Measurements from ENCODE around the gene DTD2. TPM values are rescaled to one million over a fixed set of nuclear protein-coding genes. Genes with fewer than 3 reads are reported as not detected.

DTD2 gene
- total and polyA plus RNA-seq, 2 of the 4 experiments (the other 2 are of a cell fraction) = 16.9 to 24.9 TPM

- Histone ChIP-seq H3K9ac (ENCODE audit: low read depth, low read length) (no peak overlapping the region), H3K4me3 (ENCODE audit: insufficient read depth, low read depth, low read length) (no peak overlapping the region), H3K9me3 (ENCODE audit: control insufficient read depth, insufficient read depth, low read length) (no peaks in the 10 kb centered on the region), H4K5ac (ENCODE audit: low read depth, low read length) (no peak overlapping the region), H2BK15ac (ENCODE audit: low read depth, low read length) (no peak overlapping the region), H3K27me3 (ENCODE audit: control insufficient read depth, insufficient read depth, low read length) (no peaks in the 10 kb centered on the region), H2AK9ac (replicated peaks; ENCODE audit: low read depth, low read length, poor library complexity) (no peak overlapping the region), H2BK5ac (ENCODE audit: low read depth, low read length, poor library complexity, severe bottlenecking) (no peak overlapping the region), H4K20me1 (ENCODE audit: insufficient read depth, low read length) (no peaks in the 10 kb centered on the region), H3K79me1 (ENCODE audit: low read depth in 1 of 2, low read length in 2 of 2) (peaks cover 0 to under 1% of the 10 kb centered on the region in 2 experiments; a peak in 1 of 4 replicates), H2BK120ac (ENCODE audit: low read depth, low read length) (no peak overlapping the region), H3K4me1 (ENCODE audit: control insufficient read depth, insufficient read depth, low read length) (no peaks in the 10 kb centered on the region), H2BK20ac (ENCODE audit: low read depth, low read length) (no peak overlapping the region), H3K9me1 (ENCODE audit: insufficient read depth, low read length) (no peaks in the 10 kb centered on the region), H3K56ac (ENCODE audit: extremely low read depth, insufficient read depth, low read length) (no peak overlapping the region), H3K18ac (ENCODE audit: low read depth, low read length) (no peak overlapping the region), H2AFZ (replicated peaks; ENCODE audit: low read length, poor library complexity) (no peak overlapping the region), H3K4me2 (ENCODE audit: low read depth, low read length) (no peak overlapping the region), H3K14ac (replicated peaks; ENCODE audit: low read depth, low read length) (no peak overlapping the region), H2AK5ac (ENCODE audit: low read depth, low read length) (no peak overlapping the region), H3K27ac (ENCODE audit: insufficient read depth, low read length) (no peak overlapping the region), H4K91ac (ENCODE audit: insufficient read depth, low read depth, low read length) (no peak overlapping the region), H3K36me3 (ENCODE audit: control insufficient read depth, insufficient read depth, low read length) (peaks cover 5% of the 10 kb centered on the region; the same call in 1 of the 2 replicates), H4K8ac (ENCODE audit: low read depth in 2 of 2, low read length in 2 of 2) (no peak overlapping the region), H3K4ac (ENCODE audit: low read depth, low read length) (no peak overlapping the region), H3K23ac (ENCODE audit: low read depth, low read length) (no peak overlapping the region)
- ATAC-seq (ENCODE audit: low read depth) = no peak
- WGBS, 2 experiments (ENCODE audit: extremely low coverage in 2 of 2, insufficient read length in 1 of 2) = no CpG with 5 or more reads among the region's 8 CpGs
- ChIA-PET POLR2A (ENCODE audit: unreplicated experiment) (no interaction called here), CTCF (interaction anchor here (0.9 to 1.2 kb wide), 3 partner anchors 9 to 101 kb away, joined by 3 read pairs; no protein-coding TSS in a partner anchor)
- DNase-seq = no peak
- BruUV-seq (replicated peaks) = no TSS peak
- dilution Hi-C loops (cut with HindIII; ENCODE audit: low sequenced_read_pairs, unreplicated experiment) = no loop called here
- TF ChIP-seq USF2 (IDR thresholded peaks at IDR 0.05; ENCODE audit: low read depth, low read length) = no peak
- TF ChIP-seq RCOR1 (IDR thresholded peaks at IDR 0.05; ENCODE audit: insufficient replicate concordance, low read length) = no peak
- no peak for TF ChIP-seq MAFK (IDR thresholded peaks at IDR 0.05; ENCODE audit: low read depth, low read length)
- in situ Hi-C loops (cut with MboI; ENCODE audit: low sequenced_read_pairs) = no loop called here
- intact Hi-C loops (cut with micrococcal nuclease) = no loop called here
Measured at GRCh38 chr14:31449136-31449535, 8.2 kb downstream of the DTD2 start.
